ENCODE data around the gene CAD.

The CAD gene

GRCh38 chr2:27255187-27255586 is 38.0 kb downstream of the CAD start:
- TF ChIP-seq CTCF (conservative IDR thresholded peaks at IDR 0.05), result no peak
- no peak overlapping the region for H3K27ac ChIP-seq

- H3K27ac ChIP-seq, result no peak overlapping the region
- TF ChIP-seq CTCF (conservative IDR thresholded peaks at IDR 0.05), result no peak
Measured at GRCh38 chr2:27255660-27256059, 38.5 kb downstream of the CAD start.

GRCh38 chr2:27256855-27257454 is 39.8 kb downstream of the CAD start:
- no peak overlapping the region for H3K27ac ChIP-seq
- TF ChIP-seq CTCF (conservative IDR thresholded peaks at IDR 0.05), result no peak

GRCh38 chr2:27258051-27258450 is 40.9 kb downstream of the CAD start:
- no peak overlapping the region for H3K27ac ChIP-seq
- no peak for TF ChIP-seq CTCF (conservative IDR thresholded peaks at IDR 0.05)

GRCh38 chr2:27261241-27261925 is 44.2 kb downstream of the CAD start:
- no peak for TF ChIP-seq CTCF (conservative IDR thresholded peaks at IDR 0.05)
- H3K27ac ChIP-seq, result no peak overlapping the region

- no peak for TF ChIP-seq CTCF (conservative IDR thresholded peaks at IDR 0.05)
- no peak overlapping the region for H3K27ac ChIP-seq
Measured at GRCh38 chr2:27261926-27262298, 44.7 kb downstream of the CAD start.

GRCh38 chr2:27262379-27263286 is 45.5 kb downstream of the CAD start, which contains the start of gene SLC30A3:
Gene SLC30A3 (minus strand): TSS chr2:27263047. CDS start chr2:27262906, 141 bp downstream.
- H3K27ac ChIP-seq, result no peak within 1 kb of the TSS; the same call in 1 of the 2 replicates
- TF ChIP-seq CTCF (conservative IDR thresholded peaks at IDR 0.05), result no peak

All from VCaP (cell line).